ENCODE measurements around the gene PBX3. TPM values are rescaled to one million over a fixed set of nuclear protein-coding genes. Genes with fewer than 3 reads are reported as not detected.

The PBX3 gene
- total RNA-seq, 3 donors from 2014 or later (not counting 1 experiment from before 2014, with no cell fraction given), result 42.1 to 46.9 (median 44.6) TPM

DNA sequence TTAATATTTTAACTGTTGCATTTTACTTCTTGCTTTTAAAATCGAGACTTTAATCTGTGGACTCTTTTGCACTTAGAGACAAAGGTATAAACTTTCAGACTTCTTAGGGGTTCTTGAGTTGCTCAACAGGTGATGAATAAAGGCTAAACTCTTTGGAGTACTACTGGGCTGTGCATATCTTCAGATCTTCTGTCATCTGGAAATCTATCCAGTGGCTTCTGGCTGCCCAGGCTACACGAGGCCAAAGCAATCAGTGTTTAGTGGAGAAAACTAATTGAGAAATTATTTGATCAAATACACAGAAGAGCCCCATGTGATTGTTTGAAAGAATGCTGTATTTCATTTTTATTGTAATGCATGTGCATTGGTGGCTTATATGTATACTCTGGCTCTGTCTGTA is 146.1 kb downstream of the PBX3 start:
- H3K36me3 Mint-ChIP-seq, result no peaks in the 10 kb centered on the region
- Histone ChIP-seq H3K36me3 (ENCODE audit: control insufficient read depth, insufficient read depth, low read length) (no peaks in the 10 kb centered on the region), H3K9me3 (ENCODE audit: control insufficient read depth, insufficient read depth, low read length) (no peaks in the 10 kb centered on the region), H3K4me3 (ENCODE audit: low read length) (no peak overlapping the region), H3K27me3 (ENCODE audit: control insufficient read depth, insufficient read depth, low read length) (peaks cover 8% of the 10 kb centered on the region), H3K4me1 (ENCODE audit: control insufficient read depth, insufficient read depth, low read length) (peaks cover 10% of the 10 kb centered on the region), H3K27ac (ENCODE audit: low read length) (no peak overlapping the region)
- 70% methylated on average over 2 of the region's 2 CpGs for WGBS (ENCODE audit: insufficient coverage)
- H3K27me3 Mint-ChIP-seq (ENCODE audit: low read depth in 2 of 2), result peaks cover 0 to 4% of the 10 kb centered on the region in 2 donors
- TF ChIP-seq, protein P1, sequence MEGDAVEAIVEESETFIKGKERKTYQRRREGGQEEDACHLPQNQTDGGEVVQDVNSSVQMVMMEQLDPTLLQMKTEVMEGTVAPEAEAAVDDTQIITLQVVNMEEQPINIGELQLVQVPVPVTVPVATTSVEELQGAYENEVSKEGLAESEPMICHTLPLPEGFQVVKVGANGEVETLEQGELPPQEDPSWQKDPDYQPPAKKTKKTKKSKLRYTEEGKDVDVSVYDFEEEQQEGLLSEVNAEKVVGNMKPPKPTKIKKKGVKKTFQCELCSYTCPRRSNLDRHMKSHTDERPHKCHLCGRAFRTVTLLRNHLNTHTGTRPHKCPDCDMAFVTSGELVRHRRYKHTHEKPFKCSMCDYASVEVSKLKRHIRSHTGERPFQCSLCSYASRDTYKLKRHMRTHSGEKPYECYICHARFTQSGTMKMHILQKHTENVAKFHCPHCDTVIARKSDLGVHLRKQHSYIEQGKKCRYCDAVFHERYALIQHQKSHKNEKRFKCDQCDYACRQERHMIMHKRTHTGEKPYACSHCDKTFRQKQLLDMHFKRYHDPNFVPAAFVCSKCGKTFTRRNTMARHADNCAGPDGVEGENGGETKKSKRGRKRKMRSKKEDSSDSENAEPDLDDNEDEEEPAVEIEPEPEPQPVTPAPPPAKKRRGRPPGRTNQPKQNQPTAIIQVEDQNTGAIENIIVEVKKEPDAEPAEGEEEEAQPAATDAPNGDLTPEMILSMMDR (IDR thresholded peaks at IDR 0.05), result no peak
- no peak overlapping the region for H3K27ac Mint-ChIP-seq
- no peak for DNase-seq
- H3K4me1 Mint-ChIP-seq, result peaks cover 10 to 13% of the 10 kb centered on the region in 2 donors
- no peak for ATAC-seq
- no peaks in the 10 kb centered on the region for H3K9me3 Mint-ChIP-seq
- H3K4me3 Mint-ChIP-seq, result no peak overlapping the region
- intact Hi-C loops (cut with micrococcal nuclease), result no loop called here

DNA sequence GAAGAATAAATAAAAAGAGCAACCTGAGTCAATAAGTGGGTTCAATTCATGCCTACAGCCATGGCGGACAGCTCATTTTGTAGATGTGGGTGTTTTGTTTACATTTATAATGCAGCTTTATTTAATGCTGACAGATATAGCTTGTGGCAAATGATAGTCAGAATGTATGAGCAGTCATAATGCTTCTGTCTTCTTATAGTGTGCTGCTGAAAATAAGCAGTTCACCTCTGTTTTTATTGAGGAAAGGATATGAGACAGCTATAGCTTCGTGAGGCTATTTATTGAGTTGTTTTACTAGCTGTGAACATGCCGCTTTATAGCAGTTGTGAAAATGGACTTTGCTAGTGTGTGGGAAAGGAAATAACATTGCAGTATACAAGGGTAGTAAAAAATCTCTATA is 147.4 kb downstream of the PBX3 start:
- ATAC-seq, result no peak

DNA sequence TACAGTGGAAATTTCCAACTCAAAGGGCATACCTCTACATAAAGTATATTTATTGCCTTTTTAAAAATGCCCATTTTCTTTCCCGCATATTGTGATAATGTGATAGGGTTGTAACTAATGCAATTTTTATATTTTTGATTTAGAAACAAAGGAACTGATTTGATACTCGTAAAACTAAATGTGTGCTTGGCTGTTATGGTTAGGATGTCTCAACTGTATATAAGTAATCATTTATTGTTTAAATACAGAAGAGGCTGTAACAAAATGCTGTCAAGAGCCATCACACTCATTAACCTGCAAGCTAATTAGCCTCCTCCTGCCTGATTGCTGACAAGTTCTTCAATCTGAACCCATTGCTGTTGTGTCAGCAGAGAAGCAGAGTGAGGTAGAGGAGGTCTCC is 149.2 kb downstream of the PBX3 start:
- no peak overlapping the region for H3K4me3 Mint-ChIP-seq
- WGBS (ENCODE audit: insufficient coverage), result no CpG with 5 or more reads among the region's 2 CpGs
- no peaks in the 10 kb centered on the region for H3K9me3 ChIP-seq (ENCODE audit: control insufficient read depth, insufficient read depth, low read length)
- DNase-seq (no peak), ATAC-seq (no peak)
- no peaks in the 10 kb centered on the region for H3K4me1 ChIP-seq (ENCODE audit: control insufficient read depth, insufficient read depth, low read length)
- intact Hi-C loops (cut with micrococcal nuclease), result no loop called here
- H3K36me3 Mint-ChIP-seq, result no peaks in the 10 kb centered on the region
- no peaks in the 10 kb centered on the region for H3K9me3 Mint-ChIP-seq
- H3K36me3 ChIP-seq (ENCODE audit: control insufficient read depth, insufficient read depth, low read length), result no peaks in the 10 kb centered on the region
- peaks cover 4 to 5% of the 10 kb centered on the region in 2 donors for H3K4me1 Mint-ChIP-seq
- H3K27ac ChIP-seq (ENCODE audit: low read length), result no peak overlapping the region
- no peaks in the 10 kb centered on the region for H3K27me3 Mint-ChIP-seq (ENCODE audit: low read depth in 2 of 2)
- TF ChIP-seq, protein P1 (IDR thresholded peaks at IDR 0.05), result no peak
- no peak overlapping the region for H3K27ac Mint-ChIP-seq
- H3K4me3 ChIP-seq (ENCODE audit: low read length), result no peak overlapping the region
- H3K27me3 ChIP-seq (ENCODE audit: control insufficient read depth, insufficient read depth, low read length), result no peaks in the 10 kb centered on the region

More for the DNA sequence above, 147.4 kb downstream of the PBX3 start:
- intact Hi-C loops (cut with micrococcal nuclease), result no loop called here
- WGBS (ENCODE audit: insufficient coverage), result 97% methylated on average over 3 of the region's 3 CpGs
- Mint-ChIP-seq H3K27ac (no peak overlapping the region), H3K36me3 (no peaks in the 10 kb centered on the region), H3K4me1 (peaks cover under 1 to 5% of the 10 kb centered on the region in 2 donors), H3K4me3 (no peak overlapping the region), H3K9me3 (no peaks in the 10 kb centered on the region), H3K27me3 (ENCODE audit: low read depth in 2 of 2) (no peaks in the 10 kb centered on the region)
- Histone ChIP-seq H3K27me3 (ENCODE audit: control insufficient read depth, insufficient read depth, low read length) (peaks cover 2% of the 10 kb centered on the region), H3K4me3 (ENCODE audit: low read length) (no peak overlapping the region), H3K27ac (ENCODE audit: low read length) (no peak overlapping the region), H3K9me3 (ENCODE audit: control insufficient read depth, insufficient read depth, low read length) (no peaks in the 10 kb centered on the region), H3K4me1 (ENCODE audit: control insufficient read depth, insufficient read depth, low read length) (peaks cover 3% of the 10 kb centered on the region), H3K36me3 (ENCODE audit: control insufficient read depth, insufficient read depth, low read length) (no peaks in the 10 kb centered on the region)
- no peak for DNase-seq
- TF ChIP-seq, protein P1 (IDR thresholded peaks at IDR 0.05), result no peak

DNA sequence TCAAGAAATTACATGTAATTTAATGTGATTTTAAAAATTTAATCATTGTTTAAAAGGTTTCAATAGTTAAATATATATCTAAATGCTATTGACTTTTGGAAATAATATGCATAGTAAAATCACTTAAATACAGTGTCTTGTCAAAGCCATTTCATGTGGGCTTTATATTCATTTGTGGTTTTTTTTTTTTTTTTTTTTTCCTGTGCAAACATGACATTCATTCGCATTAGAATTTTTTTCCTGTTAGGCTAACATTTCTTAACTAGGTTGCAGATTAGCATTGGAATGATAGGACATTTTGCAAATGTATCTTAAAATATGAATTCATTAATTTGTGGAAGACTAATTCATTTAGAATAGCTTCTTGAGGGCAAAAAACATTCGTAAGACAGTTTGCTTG is 149.8 kb downstream of the PBX3 start:
- Mint-ChIP-seq H3K27me3 (ENCODE audit: low read depth in 2 of 2) (no peaks in the 10 kb centered on the region), H3K27ac (no peak overlapping the region), H3K4me1 (peaks cover 4 to 5% of the 10 kb centered on the region in 2 donors), H3K9me3 (no peaks in the 10 kb centered on the region), H3K36me3 (no peaks in the 10 kb centered on the region), H3K4me3 (no peak overlapping the region)
- Histone ChIP-seq H3K4me3 (ENCODE audit: low read length) (no peak overlapping the region), H3K9me3 (ENCODE audit: control insufficient read depth, insufficient read depth, low read length) (no peaks in the 10 kb centered on the region), H3K27me3 (ENCODE audit: control insufficient read depth, insufficient read depth, low read length) (no peaks in the 10 kb centered on the region), H3K4me1 (ENCODE audit: control insufficient read depth, insufficient read depth, low read length) (no peaks in the 10 kb centered on the region), H3K36me3 (ENCODE audit: control insufficient read depth, insufficient read depth, low read length) (no peaks in the 10 kb centered on the region), H3K27ac (ENCODE audit: low read length) (no peak overlapping the region)
- no peak for ATAC-seq
- 100% methylated on average over 1 of the region's 2 CpGs for WGBS (ENCODE audit: insufficient coverage)
- intact Hi-C loops (cut with micrococcal nuclease), result no loop called here
- TF ChIP-seq, protein P1 (IDR thresholded peaks at IDR 0.05), result no peak
- no peak for DNase-seq

All from natural killer cell (primary cell).